Fibroblast of the aortic adventitia (primary cell): ENCODE measurements around the gene ABAT. TPM values are rescaled to one million over a fixed set of nuclear protein-coding genes. Genes with fewer than 3 reads are reported as not detected.
A peak's percentile ranks its signal among the peaks of the same experiment; 100 is the strongest.
"Not testable (repeated sequence)": the region's sequence is repeated elsewhere in the genome, so short reads cannot be mapped to it uniquely, and the experiment has no call there.

ENCODE experiments used
- DNase-seq: peaks from one replicate; pipeline ENCODE4 v3.0.0-alpha.2; 2010; ENCODE audit warnings: low read depth
- H3K4me3 ChIP-seq: 2 replicates; pipeline ENCODE4 v1.5.1; 2011; ENCODE audit warnings: low read depth, mild to moderate bottlenecking, control low read depth, low read length, moderate library complexity
- total RNA-seq: library from RNA; depleted of rRNA; stranded (reverse); fragments of >200 nt; gene quantifications from 2 replicates; pipeline ENCODE4 v1.2.3, GENCODE V29; 2012; ENCODE audit warnings: low replicate concordance
- TF ChIP-seq, protein P1 (sequence below): IDR thresholded peaks from 2 replicates; pipeline ENCODE4 v1.5.1; 2011; ENCODE audit warnings: mild to moderate bottlenecking, low read length, control low read depth, inconsistent platforms; ENCODE audit not compliant: insufficient read depth

ABAT gene
- total RNA-seq, 1 donor, result 1.4 TPM

DNA sequence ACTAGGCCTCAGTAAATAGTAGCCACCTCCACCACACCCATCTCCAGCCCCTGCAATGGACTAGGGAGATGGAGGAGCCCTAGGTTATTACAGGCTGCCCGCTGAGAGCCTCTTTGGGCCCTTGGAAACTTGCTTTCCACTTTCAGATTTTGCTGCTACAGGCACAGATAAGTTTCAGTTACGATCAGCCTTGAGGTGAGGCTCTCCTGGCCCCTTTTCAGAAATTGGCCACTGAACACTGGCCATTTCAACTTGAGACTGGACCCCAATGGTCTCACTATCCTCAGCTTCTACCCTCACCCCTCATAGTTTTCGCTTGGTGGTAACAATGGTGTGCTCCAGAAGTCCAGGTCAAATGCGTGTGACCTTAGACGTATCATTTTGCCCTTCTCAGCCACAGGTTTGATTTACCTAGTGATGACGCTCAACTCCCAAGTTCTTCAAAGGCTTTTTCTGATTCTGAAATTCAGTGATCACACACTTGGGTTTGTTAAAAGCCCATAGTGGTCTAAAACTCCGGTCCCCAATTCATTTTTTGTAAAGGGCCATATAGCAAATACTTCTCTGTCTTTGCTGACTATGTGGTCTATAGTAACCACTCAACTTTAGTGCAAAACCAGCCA lies 124.2 kb downstream of the ABAT start:
- TF ChIP-seq, protein P1, sequence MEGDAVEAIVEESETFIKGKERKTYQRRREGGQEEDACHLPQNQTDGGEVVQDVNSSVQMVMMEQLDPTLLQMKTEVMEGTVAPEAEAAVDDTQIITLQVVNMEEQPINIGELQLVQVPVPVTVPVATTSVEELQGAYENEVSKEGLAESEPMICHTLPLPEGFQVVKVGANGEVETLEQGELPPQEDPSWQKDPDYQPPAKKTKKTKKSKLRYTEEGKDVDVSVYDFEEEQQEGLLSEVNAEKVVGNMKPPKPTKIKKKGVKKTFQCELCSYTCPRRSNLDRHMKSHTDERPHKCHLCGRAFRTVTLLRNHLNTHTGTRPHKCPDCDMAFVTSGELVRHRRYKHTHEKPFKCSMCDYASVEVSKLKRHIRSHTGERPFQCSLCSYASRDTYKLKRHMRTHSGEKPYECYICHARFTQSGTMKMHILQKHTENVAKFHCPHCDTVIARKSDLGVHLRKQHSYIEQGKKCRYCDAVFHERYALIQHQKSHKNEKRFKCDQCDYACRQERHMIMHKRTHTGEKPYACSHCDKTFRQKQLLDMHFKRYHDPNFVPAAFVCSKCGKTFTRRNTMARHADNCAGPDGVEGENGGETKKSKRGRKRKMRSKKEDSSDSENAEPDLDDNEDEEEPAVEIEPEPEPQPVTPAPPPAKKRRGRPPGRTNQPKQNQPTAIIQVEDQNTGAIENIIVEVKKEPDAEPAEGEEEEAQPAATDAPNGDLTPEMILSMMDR, result no peak
- DNase-seq, result peak; percentile 19
- H3K4me3 ChIP-seq, result peak overlapping the region; percentile 97

DNA sequence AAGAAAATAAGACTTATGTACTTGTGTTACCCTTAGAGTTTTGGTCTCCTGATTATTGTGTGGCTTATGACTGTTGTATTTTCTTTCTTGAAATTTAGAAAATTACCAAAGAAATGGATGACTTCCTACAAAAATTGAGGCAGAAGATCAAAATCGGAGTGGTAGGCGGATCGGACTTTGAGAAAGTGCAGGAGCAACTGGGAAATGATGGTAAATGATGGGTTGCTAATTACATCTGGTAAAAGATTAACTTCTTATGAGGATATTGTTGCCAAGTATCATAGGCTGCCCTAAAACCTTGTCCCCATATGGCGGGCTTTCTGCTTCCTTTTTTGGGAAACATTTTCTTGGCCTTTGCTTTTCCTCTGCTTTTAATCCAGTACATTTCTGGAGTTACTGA lies 127.3 kb downstream of the ABAT start:
- no peak overlapping the region for H3K4me3 ChIP-seq
- DNase-seq, result no peak
- TF ChIP-seq, protein P1, result no peak

DNA sequence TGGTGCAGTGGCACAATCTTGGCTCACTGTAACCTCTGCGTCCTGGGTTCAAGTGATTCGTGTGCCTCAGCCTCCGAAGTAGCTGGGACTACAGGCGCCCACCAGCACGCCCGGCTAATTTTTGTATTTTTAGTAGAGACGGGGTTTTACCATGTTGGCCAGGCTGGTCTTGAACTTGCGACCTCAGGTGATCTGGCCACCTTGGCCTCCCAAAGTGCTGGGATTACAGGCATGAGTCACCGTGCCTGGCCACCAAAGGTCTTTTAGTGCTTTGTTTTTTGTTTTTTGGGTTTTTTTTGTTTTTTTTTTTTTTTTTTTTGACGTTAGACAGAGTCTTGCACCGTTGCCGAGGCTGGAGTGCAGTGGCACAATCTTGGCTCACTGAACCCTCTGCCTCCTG lies 129.3 kb downstream of the ABAT start:
- not testable (repeated sequence) for DNase-seq

DNA sequence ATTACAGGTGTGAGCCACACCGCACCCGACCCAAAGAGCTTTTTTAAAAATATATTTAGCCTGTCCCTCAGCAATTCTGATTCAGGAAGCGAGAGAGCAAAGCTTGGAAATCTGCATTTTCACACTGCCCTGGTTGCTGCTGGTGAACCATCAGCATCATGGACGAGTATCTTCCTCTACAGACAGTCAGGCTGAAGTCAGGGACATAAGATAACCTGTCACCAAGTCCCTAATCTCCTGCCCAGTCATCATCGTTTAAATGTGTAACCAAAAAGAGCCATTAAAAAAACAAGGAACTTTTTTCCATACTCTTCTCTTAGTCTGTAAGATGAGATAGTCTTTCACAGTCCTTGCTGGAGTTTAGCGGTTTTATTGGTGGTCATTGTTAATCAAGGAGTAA lies 129.9 kb downstream of the ABAT start:
- H3K4me3 ChIP-seq, result no peak overlapping the region
- DNase-seq, result no peak
- TF ChIP-seq, protein P1, result no peak

More for the DNA sequence above, 129.3 kb downstream of the ABAT start:
- not testable (repeated sequence) for H3K4me3 ChIP-seq

DNA sequence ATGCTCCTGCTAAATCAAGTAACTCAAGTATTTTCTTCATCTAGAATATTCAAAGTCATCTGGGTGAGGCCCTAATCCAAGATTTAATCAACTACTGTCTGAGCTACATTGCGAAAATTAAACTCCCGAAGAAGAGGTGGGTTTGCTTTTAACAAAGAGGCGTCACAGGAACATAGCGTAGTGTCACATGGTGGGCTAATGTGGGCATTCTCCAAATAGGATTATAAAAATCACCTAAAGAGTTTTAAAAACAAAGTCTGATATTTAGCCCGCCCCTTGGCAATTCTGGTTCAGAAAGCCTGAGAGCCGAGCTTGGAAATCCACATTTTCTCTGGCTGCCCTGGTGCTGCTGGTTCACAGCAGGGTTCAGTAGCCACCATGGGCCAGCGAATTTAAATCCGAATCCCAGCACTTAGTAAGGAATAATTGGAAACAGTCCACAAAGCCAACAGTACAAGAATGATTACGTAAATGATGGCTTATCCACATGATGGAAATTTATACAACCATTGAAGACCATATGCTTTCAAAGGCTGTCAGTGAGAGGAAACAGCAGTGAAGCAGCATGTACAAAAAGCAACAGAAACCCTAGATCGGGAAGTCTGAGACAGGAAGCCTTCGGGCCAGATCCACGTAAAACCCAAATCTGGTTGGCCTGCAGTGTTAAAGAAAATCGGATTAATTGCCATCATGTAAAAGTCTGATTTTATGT lies 132.0 kb downstream of the ABAT start:
- DNase-seq, result no peak
- H3K4me3 ChIP-seq, result no peak overlapping the region
- TF ChIP-seq, protein P1, result no peak

DNA sequence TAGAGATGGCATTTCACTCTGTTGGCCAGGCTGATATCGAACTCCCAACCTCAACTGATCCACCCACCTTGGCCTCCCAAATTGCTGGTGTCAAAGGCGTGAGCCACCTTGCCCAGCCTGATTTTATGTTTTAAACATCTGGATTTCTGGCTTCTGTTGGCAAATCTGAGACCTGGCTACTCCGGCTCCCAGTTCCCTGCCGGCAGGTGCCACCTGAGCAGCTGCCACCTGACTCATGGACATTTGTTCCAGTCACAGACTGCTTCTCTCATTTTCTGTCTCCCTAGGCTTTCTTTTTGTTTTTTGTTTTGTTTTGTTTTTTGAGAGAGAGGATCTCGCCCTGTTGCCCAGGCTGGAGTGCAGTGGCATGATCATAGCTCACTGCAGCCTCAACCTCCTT lies 132.8 kb downstream of the ABAT start:
- no peak for DNase-seq
- TF ChIP-seq, protein P1, result no peak
- no peak overlapping the region for H3K4me3 ChIP-seq

DNA sequence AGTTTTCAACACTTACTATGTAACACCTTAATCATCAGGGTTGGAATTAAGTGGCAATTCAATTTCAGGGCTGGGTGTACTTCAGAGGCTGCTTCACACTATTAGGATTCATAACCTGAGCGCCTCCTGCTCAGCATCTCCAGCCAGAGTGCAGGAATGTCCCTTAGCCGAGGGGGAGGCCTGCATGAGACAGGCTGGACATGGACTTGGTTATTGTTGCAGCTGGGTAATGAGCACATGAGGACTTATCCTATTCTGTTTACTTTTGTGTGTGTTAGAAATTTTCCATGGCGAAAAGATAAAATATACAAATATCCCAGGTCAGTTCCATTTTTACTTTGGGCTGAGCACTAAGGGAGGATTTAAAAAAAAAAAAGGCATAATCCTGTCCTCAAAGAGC lies 133.6 kb downstream of the ABAT start:
- DNase-seq, result no peak
- no peak overlapping the region for H3K4me3 ChIP-seq
- TF ChIP-seq, protein P1, result no peak
